ENCODE data around the gene EFCAB7.
"Not testable (repeated sequence)": the region's sequence is repeated elsewhere in the genome, so short reads cannot be mapped to it uniquely, and the experiment has no call there.

The EFCAB7 gene

DNA sequence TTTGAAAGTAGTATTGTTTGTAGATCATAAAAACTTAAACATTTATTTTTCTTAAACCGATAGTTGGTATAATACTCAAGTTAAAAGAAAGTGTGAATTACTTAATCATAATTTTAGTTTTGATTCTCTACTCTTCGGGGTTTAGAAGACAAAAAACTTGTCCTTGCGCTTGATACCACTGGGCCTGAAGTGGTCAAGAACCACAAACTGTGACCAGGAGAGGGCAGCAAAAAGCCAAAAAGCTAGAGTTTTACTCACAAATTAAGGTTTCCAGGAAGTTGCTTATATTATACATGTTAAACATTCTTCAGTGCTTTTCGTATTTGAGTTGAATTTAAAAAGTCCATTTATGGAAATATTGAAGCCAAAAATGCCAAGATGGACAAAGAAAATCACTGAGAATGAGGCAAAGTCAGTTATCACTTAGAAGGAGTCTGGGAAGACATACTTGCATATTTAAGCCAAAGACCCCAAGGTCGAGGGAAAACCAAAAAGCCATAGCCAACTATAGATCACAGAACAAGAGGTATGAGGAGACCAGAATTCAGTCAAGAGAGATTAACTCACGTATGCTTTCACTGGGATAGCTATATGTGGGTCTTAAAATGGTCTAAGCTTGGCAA, 34.2 kb downstream of the EFCAB7 start:
- DNase-seq, result peak in 1 of 2 donors; percentile 19

- no peak for DNase-seq
Observed at GRCh38 chr1:63559357-63559756, 36.0 kb downstream of the EFCAB7 start.

GRCh38 chr1:63563745-63564144, 40.4 kb downstream of the EFCAB7 start:
- no peak for DNase-seq

DNA sequence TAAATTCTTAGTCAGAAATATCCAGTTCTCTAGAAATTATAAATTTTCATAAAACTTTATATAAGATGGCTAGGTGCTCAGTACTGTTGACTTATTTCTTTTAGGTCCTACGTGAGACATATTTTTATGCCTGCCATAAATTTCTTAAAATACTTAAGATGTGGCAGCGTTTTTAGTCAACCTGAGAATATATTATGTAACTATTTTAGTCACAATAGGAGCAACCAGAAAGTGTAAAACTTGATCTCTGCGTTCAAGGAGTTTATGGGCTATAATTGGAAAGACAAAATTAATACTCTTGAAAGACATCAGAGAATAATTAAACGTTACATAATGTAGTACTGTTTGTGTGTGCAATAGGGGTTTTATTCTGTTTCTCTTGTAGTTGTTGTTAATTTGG, 45.7 kb downstream of the EFCAB7 start:
- DNase-seq, result no peak

DNA sequence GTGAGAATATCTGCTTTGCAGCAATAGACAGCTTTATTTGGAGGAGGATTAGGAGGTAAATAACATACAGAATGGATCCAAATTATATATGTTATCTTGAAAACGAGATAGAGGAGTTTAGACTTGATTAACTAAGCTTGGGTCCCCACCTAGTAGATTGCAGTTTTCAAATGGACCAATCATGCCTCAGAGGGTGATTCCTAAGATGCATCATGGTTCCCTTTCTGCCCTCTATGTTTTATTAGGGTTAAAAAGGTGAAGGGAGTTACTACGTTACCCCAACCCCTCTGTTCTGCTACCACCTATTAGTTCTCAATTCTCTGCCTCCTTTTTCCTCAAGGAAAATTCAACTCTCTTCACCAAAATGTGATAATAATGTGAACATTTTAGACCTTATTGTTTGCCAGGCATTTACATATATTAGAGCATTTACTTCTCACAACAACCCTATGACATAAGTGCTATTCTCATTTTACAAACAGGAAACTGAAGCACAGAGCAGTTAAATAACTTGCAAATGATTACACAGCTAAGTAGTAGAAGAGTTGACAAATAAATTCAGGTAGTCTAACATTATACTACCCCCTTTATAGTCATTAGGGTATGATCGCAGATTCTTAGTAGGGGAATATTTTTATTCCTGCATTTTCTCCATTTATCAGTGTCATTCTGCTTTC, 46.5 kb downstream of the EFCAB7 start:
- DNase-seq, result no peak

DNA sequence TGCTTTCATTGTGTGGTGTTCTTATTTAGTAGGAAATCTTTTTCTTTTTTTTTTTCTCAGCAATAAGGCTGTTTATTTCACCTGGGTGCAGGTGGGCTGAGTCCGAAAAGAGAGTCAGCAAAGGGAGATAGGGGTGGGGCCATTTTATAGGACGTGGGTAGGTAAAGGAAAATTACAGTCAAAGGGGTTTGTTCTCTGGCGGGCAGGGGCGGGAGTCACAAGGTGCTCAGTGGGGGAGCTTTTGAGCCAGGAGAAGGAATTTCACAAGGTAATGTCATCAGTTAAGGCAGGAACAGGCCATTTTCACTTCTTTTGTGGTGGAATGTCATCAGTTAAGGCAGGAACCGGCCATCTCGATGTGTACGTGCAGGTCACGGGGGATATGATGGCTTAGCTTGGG, 49.4 kb downstream of the EFCAB7 start:
- DNase-seq, result not testable (repeated sequence)

DNA sequence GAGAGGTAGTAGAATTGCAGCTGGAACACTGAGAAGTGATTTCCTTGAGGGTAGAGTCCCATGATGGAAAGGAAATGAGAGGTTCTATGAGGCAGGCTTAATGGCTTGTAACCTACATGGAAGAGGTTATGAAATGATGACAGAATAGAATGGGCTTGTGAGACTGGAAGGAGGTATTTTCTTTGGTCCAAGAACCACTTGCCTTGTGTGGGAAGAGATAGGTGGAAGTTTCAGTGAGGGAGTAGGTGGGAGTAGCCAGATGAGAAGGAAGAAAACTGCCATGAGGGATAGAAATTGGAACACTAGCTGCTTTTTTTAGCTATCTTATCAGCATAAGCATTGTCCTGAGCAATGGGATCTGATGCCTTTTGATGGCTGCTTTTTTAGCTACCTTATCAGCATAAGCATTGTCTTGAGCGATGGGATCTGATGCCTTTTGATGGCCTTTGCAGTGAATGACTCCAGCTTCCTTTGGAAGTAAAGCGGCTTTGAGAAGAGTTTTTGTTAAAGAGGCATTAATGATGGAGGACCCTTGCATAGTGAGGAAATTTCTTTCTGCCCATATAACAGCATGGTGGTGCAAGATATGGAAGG, 51.0 kb downstream of the EFCAB7 start:
- DNase-seq, result not testable (repeated sequence)

DNA sequence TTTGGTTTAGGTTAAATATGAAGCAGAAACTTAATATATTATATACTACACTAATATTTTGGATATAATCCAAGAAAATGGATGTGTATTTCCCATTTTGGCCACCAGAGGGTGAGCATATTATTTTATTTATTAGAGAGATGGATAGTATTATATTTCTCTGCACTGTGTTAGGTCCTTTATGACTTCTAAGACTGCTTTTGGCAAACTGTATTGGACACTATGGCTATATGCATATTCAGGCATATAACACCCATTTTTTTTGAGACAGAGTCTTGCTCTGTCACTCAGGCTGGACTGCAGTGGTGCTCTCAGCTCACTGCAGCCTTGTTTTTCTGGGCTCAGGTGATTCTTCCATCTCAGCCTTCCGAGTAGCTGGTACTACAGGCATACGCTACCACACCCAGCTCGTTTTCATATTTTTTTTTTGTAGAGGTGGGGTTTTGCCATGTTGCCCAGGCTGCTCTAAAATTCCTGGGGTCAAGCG, 52.1 kb downstream of the EFCAB7 start:
- peak in 1 of 2 donors; percentile 4 for DNase-seq

DNA sequence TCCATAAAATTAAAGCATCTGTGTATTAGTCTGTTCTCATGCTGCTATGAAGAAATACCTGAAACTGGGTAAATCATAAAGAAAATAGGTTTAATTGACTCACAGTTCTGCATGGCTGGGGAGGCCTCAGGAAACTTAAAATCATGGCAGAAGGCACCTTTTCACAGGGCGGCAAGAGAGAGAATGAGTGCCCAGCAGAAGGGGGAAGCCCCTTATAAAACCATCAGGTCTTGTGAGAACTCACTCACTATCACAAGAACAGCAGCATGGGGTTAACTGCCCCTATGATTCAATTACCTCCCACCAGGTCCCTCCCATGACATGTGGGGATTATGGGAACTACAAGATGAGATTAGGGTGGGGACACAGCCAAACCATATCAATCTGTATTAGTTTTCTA, 63.0 kb downstream of the EFCAB7 start:
- not testable (repeated sequence) for DNase-seq

- DNase-seq, result no peak
Observed at GRCh38 chr1:63590166-63590560, 66.8 kb downstream of the EFCAB7 start.

GRCh38 chr1:63592536-63593302, 69.4 kb downstream of the EFCAB7 start:
- peak in 1 of 2 donors; percentile 1 for DNase-seq

GRCh38 chr1:63593303-63593885, 70.1 kb downstream of the EFCAB7 start, which contains the start of gene PGM1:
TSS of gene PGM1 (plus strand) at chr1:63593411. CDS start at chr1:63593489, 78 bp downstream.
- peak; percentile 60 to 67 for DNase-seq

DNA sequence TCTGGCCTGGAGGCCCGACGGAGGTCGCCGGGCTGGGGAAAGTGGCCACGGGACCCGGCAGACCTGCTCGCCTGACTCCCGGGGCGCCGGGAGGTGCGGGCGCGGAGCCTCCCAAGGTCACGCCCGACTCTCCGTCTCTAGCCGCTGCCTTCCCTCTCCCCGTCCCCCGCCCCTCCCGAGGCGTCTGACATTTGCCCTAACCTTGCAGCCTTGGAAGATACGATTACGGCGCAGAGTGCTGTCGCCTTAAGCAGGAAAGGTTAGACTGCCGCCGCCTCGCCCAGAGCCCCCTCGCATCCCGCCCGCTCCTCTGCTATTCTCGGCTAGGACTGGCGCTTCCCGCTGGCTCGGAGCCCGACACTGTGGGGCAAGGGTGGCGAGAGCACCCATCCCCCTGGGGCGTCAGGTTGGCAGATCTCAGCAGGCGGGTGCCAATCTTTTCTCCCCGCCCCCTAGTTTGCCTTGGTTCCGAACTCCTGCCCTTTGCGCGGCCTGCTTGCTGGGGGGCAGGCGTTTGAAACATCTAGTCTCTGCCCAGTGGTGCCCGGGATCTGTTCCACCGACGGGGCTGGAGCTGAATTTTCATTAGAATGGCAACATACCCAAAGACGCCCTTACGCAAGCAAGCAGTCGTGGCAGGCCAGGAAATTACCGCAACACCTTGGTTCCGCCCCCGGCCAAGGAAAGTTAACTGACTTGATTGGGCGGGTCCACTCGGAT, 70.7 kb downstream of the EFCAB7 start:
- DNase-seq, result peak; percentile 63 to 69

DNA sequence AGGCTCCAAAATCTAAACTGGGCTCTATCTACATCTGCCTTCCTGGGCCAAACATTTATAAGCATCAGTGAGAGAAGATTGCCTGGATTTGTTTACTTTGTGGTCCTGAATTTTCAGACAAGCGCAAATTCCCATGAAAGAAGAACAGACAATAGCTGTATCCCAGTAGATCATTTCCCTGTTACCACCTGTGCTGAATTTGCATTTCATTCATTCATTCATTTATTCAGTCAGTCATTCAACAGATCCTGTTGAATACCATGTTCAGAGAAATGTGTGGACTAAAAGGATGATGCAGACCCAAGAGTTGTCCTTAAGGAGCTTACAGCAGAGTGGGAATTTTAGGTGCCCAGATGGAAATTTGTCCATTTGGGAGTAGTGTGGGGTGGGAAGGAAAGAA, 72.1 kb downstream of the EFCAB7 start:
- DNase-seq, result no peak

DNA sequence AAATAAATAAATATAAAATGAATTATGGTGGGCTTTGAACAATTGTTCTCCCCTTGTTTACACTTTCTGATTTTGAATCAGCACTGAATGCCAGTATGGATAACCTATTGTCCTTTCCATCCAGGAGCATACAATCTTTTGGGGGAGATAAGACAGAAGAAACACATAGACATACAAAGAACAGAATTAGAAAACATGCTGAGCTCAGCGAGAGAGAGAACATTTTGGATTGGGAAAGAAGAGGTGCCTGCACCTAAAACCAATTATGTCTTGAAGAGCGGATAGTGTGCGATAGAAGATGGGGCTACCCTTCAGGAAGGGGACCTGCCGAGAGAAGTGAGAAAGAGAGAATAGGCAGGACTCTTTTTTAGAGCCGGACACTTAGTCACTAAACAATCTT, 76.5 kb downstream of the EFCAB7 start:
- no peak for DNase-seq

DNA sequence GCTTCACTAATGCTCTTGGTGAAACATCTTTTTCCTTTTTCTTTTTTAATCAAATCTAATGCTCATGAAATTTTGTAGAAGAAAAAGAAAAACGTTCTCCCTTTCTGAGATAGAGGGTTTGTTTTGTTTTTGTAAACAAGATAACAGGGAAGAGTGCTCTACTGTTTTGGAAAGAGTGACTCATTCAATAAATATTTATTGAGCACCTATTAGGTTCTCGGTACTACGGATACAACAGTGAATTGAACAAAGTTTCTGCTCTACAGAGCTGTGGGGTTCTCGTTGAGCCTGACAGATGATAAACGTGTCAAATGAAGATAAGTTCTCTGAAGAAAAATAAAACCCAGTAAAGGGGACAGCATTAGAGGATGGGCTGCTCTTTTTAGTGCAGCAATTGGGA, 76.9 kb downstream of the EFCAB7 start:
- DNase-seq, result no peak

- DNase-seq, result no peak
Observed at GRCh38 chr1:63601061-63601460, 77.7 kb downstream of the EFCAB7 start.

DNA sequence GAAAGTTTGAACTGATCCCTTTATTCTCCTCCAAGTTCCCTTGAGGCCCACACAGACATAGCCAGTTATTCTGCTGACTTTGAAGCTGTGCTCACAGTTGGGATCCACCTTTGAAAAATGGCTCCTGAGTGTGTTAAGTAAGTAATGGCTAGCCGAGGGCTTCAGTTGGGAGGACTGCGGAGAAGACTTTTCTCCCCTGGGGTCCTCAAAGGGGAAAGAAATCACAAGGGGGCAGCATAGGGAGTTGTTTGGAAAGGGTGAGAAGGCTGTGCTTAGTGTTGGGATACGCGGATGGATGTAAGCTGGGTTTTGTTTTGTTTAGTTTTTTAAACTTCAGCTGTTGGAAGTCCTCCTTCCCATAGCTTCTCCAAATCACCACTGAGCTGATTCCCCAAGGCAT, 78.1 kb downstream of the EFCAB7 start:
- no peak for DNase-seq

DNA sequence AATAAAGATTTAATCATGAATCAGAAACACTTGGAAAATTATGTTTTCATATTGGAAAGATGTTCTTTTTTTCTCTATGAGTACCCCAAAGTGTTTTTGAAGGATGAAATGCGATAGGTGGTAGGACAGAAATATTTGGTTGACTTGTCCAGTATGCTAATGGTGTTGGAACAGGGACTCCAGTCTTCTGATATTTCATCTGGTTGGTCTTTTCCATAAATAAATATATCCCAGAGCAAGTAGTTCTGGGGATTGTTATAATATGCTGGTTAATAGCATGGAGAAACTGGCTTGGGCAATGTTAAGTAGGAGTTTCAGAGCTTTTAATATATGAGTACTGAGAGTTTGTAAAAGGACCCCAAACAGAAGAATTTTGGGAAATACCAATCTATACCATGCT, 78.6 kb downstream of the EFCAB7 start:
- no peak for DNase-seq

DNA sequence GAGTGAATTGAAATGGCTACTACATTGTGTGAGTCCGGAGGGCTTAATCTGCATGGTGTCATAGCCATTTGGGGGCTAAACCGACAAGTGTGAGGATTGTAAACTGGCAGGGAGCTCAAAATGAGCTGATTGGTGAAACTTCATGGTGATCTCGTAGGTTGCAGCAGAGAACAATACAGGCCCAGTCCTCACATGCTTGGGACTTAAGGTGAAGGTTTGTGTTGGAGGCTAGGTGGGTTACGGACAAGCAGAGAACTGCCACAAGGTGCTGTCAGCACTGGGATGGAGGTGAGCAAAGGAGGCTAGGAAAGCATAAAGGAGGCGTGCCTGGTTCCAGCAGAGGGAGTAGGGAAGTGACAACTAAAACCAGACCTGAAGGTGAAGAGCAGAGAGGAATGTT, 79.3 kb downstream of the EFCAB7 start:
- DNase-seq, result no peak

DNA sequence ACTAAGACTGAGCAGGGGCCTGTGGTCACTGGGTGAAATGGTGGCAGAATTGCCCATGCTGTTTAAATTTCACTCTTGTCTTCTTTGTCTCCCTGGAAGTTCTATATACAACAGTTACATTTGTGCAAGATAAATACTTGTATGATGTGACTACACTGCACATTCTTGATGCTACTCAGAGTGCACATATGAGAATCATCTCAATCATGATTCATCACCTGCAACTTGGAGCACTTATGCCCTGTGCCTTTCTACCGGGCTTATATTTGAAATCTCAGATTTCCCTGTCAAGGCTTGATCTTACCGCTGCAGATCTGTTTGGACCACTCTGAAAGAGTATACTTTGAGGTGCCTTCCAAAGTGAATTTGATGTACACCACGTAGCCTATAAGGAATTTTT, 80.5 kb downstream of the EFCAB7 start:
- DNase-seq, result no peak

- no peak for DNase-seq
Observed at GRCh38 chr1:63607322-63607721, 84.0 kb downstream of the EFCAB7 start.
